Measurements from ENCODE around the gene TMSB4X.

DNA sequence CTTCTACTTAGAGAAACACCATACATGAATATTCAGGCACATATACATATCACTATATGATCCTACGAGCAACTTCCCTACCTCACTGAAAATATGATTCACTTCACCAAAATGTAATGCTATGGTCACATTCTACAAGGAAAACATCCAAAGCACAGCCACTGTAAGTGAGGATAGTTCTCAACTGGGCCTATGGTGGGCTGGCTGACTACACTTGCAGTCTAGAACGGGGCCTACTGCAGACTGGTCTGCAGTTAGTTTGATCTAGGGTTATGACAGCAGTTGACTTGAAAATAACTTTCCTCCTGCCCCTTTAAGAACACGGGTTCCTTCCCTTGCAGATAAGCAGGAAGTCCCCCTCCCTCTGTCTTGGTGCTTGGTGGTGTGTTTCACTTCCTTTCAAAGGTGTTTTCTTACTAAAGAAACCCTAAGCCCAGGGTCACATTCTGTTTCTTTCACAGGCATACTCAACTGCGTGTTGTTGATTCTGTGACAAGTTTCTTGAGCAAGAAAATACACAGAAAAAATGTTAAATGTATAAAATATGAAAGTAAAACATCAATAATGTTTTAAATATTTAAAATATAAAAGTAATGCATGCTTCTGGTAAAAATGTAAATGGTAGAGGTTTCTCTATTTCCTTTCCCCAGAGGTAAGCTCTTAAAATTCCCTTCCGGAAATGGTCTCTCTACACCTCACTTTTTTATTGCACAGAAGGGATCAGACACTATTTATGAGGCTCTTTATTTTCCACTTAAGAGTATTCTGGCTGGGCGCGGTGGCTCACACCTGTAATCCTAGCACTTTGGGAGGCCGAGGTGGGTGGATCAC is 18.0 kb upstream of the TMSB4X start:
- no peak for TF ChIP-seq CEBPB (IDR thresholded peaks at IDR 0.05; ENCODE audit: low read depth, low read length)
- TF ChIP-seq BHLHE40 (IDR thresholded peaks at IDR 0.05; ENCODE audit: low read depth, low read length) = no peak
- TF ChIP-seq, protein P1, sequence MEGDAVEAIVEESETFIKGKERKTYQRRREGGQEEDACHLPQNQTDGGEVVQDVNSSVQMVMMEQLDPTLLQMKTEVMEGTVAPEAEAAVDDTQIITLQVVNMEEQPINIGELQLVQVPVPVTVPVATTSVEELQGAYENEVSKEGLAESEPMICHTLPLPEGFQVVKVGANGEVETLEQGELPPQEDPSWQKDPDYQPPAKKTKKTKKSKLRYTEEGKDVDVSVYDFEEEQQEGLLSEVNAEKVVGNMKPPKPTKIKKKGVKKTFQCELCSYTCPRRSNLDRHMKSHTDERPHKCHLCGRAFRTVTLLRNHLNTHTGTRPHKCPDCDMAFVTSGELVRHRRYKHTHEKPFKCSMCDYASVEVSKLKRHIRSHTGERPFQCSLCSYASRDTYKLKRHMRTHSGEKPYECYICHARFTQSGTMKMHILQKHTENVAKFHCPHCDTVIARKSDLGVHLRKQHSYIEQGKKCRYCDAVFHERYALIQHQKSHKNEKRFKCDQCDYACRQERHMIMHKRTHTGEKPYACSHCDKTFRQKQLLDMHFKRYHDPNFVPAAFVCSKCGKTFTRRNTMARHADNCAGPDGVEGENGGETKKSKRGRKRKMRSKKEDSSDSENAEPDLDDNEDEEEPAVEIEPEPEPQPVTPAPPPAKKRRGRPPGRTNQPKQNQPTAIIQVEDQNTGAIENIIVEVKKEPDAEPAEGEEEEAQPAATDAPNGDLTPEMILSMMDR (conservative IDR thresholded peaks at IDR 0.05; ENCODE audit: low read depth, low read length) = no peak
- no peak for TF ChIP-seq MAFK (IDR thresholded peaks at IDR 0.05; ENCODE audit: low read depth, low read length)
- TF ChIP-seq POLR2A (IDR thresholded peaks at IDR 0.05; ENCODE audit: low read depth, low read length) = no peak
- no peak for TF ChIP-seq RAD21 (IDR thresholded peaks at IDR 0.05; ENCODE audit: low read length)
- no peak for TF ChIP-seq RFX5 (IDR thresholded peaks at IDR 0.05; ENCODE audit: low read depth, low read length)
- no peak for TF ChIP-seq FOS (IDR thresholded peaks at IDR 0.05; ENCODE audit: low read depth, low read length)
- TF ChIP-seq, protein P2, sequence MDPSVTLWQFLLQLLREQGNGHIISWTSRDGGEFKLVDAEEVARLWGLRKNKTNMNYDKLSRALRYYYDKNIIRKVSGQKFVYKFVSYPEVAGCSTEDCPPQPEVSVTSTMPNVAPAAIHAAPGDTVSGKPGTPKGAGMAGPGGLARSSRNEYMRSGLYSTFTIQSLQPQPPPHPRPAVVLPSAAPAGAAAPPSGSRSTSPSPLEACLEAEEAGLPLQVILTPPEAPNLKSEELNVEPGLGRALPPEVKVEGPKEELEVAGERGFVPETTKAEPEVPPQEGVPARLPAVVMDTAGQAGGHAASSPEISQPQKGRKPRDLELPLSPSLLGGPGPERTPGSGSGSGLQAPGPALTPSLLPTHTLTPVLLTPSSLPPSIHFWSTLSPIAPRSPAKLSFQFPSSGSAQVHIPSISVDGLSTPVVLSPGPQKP (IDR thresholded peaks at IDR 0.05; ENCODE audit: borderline replicate concordance, low read depth, low read length) = no peak
- TF ChIP-seq CHD1 (IDR thresholded peaks at IDR 0.05; ENCODE audit: low read depth, low read length) = no peak
- TF ChIP-seq, protein P3, sequence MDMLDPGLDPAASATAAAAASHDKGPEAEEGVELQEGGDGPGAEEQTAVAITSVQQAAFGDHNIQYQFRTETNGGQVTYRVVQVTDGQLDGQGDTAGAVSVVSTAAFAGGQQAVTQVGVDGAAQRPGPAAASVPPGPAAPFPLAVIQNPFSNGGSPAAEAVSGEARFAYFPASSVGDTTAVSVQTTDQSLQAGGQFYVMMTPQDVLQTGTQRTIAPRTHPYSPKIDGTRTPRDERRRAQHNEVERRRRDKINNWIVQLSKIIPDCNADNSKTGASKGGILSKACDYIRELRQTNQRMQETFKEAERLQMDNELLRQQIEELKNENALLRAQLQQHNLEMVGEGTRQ (IDR thresholded peaks at IDR 0.05; ENCODE audit: low read depth, low read length) = no peak
- no peak for TF ChIP-seq SMC3 (IDR thresholded peaks at IDR 0.05; ENCODE audit: low read depth, low read length)
- TF ChIP-seq NFE2L2 (IDR thresholded peaks at IDR 0.05; ENCODE audit: low read depth, low read length) = no peak
- no peak for TF ChIP-seq MAZ (IDR thresholded peaks at IDR 0.05; ENCODE audit: borderline replicate concordance, low read depth, low read length)
